GM20431 (cell line): ENCODE results near the gene SESN2.

Source experiments
- in situ Hi-C: fragments of 300-500 bp; cut with MseI, MboI; formaldehyde crosslinking; loops from one replicate; pipeline ENCODE4 v1.15.0; 2020; ENCODE audit warnings: low sequenced_read_pairs; ENCODE audit not compliant: unreplicated experiment

SESN2 gene

DNA sequence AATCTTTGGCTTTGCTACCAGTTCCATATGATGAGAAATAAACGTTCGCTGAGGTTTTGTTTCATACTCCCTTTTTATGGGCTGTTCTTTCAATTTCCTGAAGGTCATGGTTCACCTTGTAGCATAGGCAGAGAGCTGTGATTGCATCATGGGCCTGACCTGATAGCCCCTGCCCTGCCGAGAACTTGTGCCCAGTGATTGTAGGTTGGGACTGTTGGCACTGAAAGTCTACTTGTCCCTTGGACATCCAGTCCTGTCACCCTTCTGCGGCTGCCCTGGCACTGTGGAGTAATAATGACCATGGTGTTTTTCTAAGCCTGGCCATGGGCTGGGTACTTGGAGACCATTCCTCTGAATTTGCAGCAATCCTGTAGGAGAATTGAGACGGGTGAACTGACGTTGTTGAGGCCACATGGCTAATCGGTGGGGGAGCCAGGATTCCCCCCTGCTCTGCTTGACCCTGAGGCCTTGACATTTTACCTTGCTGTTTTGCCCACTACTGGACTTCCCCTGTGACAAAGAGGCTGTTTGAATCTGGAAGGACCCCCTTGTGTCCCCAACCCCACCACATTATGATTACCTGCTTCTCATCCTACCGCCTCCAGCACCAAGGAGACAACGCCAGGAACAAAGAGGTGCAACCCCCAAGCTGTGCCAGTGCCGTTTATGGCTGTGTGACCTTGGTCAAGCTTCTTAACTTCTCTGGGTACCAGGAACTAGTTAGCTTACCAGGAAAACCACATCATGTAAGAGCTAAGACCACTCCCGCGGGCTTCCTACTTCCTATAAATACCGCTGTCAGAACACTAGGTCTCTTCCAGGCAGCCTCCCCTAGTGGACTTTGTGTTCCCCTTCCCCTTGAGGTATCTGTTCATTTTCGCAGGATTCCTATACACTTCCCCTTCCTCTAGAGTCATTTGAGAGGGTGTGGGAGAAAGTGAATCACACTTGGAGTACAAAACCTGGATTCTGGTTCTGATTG, 23.4 kb downstream of the SESN2 start:
- in situ Hi-C loops = no loop called here

DNA sequence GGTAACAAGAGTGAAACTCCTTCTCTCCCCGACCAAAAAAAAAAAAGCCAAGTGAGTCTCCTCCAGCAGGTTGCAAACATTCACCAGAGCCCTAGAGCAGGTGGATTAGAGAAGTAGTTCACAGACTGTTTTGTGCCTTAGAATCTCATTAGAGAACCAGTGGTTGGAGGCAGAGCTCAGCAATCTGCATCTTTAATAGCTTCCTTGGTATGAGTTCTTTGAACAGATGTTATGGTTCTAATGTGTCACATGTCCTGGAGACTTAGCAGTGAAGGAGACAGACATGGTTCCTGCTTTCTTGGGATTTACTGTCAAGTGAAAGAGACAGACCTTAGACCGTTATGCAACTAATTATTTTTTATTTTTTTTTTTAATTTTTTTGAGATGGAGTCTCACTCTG, 26.8 kb downstream of the SESN2 start:
- in situ Hi-C loops = no loop called here

DNA sequence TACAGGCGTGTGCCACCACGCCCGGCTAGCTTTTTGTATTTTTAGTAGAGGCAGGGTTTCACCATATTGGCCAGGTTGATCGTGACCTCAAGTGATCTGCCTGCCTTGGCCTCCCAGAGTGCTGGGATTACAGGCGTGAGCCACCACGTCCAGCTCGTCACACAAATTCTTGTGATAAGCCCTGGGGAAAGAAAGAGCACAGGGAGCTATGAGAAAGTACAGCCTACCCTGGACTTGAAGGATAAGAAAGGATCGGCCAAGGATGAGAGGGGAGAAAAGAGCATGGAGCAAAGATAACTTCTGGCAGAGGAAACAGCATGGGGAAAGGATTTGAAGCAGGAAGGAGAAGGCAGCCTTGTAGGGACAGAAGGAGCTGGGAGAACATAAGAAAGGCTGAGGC, 29.2 kb downstream of the SESN2 start:
- in situ Hi-C loops = no loop called here

DNA sequence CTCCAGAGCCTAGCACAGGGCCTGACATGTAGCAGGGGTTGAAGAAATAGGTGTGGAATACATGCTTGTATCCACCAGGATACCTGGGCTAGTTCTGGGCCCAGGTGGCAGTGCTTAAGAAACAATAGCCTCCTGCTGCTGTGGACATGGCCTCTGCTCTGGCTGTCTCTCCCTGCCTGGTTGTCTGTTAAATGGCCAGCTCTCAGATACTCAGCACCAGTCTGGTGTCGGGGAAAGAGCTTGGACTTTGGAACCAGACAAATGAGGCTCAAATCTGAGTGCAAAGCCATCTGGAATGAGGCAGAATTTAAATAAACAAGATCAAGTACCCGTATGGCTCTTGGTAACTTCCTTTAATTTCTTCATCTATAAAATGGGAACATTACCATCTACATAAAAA, 31.5 kb downstream of the SESN2 start:
- in situ Hi-C loops = no loop called here

DNA sequence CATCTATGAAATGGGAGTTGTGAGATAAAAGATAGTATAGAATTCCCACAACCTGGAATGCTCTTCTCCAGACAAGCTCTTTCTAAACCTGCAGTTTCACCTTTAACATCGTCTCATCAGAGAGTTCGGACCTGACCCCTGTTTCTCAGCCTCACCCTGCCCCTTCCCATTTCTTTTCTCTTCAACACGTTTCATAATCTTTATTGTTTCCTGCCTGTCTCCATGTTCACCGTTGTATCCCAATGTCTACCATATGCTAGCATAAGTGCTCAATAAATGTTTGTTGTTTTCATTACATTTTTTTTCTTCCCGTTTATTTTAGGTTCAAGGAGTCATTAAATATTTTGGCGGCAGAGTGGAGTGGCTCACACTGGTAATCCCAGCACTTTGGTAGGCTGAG, 32.4 kb downstream of the SESN2 start:
- in situ Hi-C loops = no loop called here

DNA sequence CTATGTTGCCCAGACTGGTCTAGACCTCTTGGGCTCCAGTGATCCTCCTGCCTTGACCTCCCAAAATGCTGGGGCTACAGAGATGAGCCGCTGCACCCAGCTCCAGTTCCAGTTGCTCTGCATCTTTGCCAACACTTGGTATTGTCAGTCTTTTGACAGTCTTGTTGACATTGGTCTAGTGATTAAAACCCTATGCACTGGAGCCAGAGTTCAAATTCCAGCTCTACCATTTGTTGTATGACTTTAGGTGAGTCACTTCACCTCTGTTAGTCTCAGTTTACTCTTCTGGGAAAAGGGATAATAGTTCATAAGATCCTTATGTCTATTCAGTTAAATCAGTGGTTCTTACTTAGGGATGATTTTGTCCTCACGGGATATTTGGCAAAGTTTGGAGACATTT, 36.6 kb downstream of the SESN2 start:
- in situ Hi-C loops = no loop called here

DNA sequence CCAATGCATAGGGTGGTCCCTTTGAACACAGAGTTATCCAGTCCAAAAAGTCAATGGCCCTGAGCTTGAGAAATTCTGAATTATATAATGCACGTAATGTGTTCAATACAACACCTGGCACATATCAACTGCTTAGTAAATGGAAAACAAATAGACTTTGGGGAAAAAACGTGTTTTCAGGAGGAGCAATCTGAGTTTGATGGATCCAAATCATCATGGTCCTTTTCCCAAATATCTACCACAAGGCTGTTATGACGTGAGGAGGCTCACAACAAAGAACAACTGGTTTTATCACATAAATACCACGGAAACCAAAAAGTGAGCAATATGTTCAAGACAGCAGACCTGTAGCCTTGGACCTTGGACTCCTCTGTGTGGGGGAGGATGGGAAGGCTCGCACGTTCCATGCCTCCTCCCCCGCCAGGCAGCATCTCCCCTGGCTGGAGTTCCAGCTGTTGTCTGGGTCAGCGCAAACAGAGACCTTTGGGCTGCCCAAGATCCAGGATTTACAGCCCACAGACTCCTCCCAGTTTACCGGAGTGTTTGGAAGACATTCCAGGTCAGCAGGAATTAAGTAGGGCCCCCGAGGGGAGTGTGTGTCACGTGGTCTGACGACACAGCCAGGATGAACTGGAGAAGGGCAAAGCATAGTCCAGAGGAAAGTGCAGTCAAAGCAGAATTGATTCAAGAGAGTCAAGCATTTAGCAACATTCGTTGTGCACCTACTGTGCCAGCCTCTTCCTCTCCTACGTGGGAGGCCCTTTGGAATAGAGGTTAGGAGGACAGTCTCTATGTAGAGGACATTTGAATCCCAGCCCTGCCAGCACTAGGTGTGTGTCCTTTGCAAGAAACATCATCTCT, 37.3 kb downstream of the SESN2 start:
- in situ Hi-C loops = no loop called here

DNA sequence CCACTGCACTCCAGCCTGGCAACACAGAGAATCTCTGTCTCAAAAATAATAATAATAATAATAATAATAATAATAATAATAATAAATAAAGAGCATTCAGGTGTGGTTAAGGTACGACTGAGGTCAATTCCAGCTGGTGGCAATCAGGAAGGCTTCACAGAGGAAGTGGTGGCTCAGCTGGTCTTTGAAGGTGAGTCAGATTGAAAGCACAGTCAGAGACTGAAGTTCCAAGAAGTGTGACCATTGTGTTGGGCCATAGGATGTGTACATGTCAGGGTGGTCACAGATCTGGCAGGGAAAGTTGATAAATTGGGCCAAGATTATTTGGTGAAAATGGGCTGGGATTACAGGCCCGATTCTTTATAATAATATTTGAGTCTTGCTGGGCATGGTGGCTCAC, 38.5 kb downstream of the SESN2 start:
- in situ Hi-C loops = no loop called here

DNA sequence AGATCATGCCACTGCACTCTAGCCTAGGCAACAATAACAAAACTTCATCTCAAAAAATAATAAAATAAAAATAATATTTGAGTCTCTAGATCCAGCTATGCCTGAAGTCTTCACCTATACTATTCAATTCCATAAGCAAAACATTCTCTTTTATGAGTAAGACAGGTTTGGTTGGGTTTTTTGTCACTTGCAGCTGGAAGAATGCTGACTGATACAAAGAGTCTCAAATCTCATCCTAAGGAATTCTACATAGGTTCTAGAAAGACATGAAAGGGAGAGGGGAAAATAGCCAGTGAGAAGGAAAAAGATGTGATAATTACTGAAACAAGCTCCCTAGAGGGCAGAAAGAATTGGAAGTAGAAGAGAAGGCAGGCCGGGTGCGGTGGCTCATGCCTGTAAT, 39.1 kb downstream of the SESN2 start:
- in situ Hi-C loops = no loop called here

DNA sequence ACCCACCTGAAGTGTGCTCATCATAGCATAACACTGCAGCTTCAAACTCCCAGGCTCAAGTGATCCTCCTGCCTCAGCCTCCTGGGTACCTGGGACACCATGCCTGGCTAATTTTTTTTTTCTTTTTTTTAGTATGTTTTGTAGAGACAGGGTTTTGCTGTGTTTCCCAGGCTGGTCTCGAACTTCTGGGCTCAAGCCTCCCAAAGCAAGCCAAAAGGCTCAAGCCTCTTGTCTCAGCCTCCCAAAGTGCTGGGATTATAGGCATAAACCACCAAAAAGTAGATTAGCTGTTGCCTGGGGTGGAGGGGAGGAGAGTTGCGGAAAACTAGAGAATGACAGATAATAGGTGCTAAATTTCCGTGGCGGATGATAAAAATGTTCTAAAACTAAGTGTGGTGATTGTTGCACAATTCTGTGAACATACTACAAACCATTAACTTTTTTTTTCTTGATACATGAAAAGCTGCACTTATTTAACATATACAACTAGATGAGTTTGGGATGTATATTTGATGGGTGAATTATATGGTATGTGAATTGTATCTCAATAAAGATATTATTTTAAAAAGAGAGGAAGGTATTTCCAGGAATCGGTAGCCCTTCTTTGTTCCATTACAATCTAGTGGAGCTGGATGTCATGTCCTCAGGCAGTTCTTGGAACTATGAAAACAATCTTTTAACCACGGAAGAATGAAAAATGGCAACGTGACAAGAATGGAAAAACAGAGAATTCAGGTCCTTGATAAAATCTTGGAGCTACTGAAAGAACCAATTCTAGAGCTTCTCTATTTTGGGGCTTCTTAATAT, 42.3 kb downstream of the SESN2 start:
- in situ Hi-C loops = no loop called here

DNA sequence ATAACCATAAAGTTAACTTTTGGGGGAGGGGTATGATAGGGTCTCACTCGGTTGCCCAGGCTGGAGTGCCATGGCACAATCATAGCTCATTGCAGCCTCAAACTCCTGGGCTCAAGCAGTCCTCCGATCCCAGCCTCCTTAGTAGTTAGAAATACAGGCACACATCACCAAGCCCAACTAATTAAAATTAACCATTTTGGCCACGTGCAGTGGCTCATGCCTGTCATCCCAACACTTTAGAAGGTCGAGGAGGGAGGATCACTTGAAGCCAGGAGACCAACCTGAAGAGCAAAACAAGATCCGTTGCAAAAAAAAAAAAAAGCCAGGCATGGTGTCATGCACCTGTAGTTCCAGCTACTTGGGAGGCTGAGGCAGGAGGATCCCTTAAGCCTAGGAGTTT, 42.9 kb downstream of the SESN2 start:
- in situ Hi-C loops = no loop called here

DNA sequence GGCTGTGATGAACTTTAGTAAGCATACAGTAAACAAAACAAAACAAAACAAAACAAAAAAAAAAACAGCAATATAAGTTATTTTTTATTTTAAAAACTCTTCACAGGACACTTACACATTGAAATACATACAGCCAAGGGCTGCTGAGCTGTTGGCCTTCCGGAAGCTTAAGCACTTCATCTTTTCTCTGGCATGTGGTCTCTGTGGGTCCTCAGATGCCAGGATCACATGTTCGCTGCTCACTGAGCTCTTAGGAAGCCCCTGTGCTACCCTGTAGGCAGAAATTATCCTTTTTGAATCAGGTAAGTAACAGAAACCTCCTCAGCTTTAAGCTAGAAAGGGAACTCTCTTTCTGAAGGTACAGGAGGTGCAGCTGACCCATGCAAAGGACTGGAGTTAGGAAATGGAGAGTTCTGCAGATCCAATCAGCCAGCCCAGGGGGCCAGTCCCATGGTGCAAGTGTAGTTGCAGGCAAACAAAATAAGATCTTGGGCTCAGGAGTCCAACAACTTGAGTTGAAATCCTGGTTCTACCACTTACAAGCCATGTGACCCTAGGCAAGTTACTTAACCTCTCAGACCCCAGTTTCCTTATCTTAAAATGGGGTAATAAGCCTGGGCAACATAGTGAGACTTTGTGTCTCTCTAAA, 47.1 kb downstream of the SESN2 start:
- in situ Hi-C loops = no loop called here

DNA sequence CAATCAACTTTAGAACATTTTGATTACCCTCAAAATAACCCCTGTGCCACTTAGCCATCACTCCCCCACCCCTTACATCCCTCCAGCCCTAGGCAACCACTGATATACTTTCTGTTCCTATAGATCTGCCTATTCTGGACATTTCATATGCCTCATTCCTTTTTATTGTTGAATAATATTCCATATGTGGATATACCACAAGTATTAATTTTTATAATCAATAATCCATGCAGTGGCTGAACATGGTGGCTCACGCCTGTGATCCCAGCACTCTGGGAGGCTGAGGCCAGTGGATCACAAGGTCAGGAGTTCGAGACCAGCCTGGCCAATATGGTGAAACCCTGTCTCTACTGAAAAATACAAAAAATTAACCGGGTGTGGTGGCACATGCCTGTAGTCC, 49.4 kb downstream of the SESN2 start:
- in situ Hi-C loops = no loop called here

DNA sequence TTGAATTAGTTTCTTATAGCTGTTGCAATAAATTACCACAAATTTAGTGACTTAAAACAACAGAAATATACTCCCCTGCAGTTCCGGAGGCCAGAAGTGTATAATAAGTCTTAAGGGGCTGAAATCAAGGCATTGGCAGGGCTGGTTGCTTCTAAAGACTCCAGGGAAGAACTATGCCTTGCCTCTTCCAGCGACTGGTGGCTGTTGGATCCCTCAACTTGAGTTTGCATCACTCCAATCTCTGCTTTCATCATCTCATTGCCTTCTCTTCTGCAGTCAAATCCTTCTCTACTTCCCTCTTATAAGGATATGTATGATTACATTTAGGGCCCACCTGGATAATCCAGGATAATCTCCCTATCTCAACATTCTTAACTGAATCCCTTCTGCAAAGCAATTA, 50.4 kb downstream of the SESN2 start:
- in situ Hi-C loops = no loop called here

DNA sequence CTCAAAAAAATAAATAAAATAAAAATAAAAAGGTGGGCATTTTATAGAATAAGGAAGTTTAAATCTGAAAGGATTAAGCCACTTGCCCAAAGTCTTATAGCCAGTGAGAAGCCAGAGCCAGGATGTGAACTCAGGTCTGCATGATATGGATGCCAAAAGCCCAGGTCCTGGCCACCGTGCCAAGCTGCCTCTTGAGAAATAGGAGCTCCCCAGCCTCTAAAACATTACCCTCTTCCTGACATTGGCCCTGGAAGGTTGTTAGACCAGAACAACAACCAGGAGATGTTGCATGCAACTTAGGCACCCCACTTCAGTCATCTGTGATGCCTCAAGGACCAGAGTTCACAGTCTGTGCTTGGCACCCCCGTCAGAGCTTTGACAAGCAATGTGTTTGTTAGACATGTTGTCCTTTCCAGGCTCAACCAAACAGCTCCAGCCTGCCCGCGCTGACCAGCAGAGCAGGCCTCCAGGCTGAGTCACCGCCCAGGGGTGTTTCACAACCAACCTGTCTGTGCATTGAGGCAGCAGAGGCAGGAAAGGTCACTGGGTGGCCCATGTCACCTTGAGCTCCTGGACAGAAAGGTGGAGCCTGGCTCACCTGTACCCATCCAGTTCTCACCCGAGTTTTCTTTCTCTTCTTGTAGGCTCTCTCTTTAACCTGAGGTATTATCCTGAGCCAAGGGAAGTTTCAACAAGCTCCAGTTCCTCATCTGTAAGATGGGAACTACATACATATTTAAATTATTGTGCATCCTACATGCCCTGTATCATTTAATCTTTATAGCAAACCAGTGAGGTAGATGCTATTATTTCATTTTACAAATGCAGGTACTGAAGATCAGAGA, 54.6 kb downstream of the SESN2 start:
- in situ Hi-C loops = no loop called here

DNA sequence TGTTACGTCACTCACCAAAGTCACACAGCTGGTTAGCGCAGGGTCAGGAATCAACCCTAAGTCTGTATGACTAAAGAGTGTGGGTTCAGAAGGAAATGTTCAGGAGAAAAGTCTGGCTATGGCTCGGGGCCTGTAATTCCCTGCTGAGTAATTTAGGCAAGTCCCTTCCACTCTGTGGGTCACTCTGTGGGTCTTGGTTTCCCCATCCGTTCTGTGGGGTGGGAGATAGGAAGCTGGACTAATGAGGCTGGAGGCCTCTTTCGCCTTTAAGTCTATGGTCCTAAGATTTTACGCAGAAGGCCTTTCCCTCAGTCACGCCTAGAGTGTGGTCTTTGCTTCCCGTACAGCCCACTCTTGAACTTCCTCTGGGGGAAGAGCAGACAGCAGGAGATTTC, 55.2 kb downstream of the SESN2 start:
- in situ Hi-C loops = no loop called here

DNA sequence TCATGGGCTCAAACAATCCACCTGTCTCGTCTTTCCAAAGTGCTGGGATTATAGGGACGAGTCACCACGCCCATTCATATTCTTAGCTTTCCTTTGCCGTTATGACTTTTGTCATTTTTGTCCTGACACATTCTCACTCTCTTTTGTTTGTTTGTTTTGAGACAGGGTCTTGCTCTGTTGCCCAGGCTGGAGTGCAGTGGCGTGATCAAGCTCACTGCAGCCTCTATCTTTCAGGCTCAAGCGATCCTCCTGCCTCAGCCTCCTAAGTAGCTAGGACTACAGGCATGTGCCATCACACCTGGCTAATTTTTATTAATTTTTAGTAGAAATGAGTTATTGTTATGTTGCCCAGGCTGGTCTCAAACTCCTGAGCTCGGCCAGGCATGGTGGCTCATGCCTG, 57.7 kb downstream of the SESN2 start:
- in situ Hi-C loops = no loop called here

DNA sequence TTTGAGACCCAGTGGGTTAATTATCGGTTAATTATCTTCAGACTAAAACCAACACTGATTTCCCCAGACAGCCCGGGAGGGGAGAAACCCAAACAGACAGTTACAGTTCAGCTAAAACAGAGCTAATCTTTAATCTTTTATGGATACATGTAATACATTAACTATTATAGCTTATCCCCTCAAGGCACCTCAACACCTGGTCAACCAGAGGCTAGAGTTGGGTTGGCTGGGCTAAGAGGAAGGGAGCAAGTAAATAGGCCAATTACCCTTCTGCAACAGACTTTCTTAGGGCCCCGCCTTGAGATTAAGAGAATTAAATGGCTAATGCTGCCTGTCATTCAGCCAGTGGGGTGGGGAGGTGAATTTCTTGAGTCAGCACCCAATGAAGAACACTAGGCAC, 62.9 kb downstream of the SESN2 start:
- in situ Hi-C loops = no loop called here

DNA sequence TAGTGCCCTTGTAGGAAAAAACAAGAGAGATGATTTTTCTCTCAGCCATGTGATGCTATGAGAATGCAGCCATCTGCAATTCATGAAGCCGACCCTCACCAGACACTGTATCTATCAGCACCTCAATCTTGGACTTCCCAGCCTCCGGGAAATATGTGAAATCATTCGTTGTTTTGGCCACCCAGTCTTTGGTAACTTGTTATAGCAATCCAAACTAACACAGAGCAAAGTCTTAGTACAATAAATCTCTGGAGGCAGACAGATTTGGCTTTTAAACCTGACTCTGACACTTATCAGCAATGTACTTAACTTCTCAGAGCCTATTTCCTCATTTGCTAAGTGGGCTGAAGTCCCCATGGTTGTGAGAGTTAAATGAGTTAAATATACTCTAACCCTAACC, 64.4 kb downstream of the SESN2 start:
- in situ Hi-C loops = no loop called here
